ENCODE results near the gene MEX3D. TPM values are rescaled to one million over a fixed set of nuclear protein-coding genes. Genes with fewer than 3 reads are reported as not detected.

MEX3D gene
- total RNA-seq, 1 donor from 2014 or later = 6.4 TPM

DNA sequence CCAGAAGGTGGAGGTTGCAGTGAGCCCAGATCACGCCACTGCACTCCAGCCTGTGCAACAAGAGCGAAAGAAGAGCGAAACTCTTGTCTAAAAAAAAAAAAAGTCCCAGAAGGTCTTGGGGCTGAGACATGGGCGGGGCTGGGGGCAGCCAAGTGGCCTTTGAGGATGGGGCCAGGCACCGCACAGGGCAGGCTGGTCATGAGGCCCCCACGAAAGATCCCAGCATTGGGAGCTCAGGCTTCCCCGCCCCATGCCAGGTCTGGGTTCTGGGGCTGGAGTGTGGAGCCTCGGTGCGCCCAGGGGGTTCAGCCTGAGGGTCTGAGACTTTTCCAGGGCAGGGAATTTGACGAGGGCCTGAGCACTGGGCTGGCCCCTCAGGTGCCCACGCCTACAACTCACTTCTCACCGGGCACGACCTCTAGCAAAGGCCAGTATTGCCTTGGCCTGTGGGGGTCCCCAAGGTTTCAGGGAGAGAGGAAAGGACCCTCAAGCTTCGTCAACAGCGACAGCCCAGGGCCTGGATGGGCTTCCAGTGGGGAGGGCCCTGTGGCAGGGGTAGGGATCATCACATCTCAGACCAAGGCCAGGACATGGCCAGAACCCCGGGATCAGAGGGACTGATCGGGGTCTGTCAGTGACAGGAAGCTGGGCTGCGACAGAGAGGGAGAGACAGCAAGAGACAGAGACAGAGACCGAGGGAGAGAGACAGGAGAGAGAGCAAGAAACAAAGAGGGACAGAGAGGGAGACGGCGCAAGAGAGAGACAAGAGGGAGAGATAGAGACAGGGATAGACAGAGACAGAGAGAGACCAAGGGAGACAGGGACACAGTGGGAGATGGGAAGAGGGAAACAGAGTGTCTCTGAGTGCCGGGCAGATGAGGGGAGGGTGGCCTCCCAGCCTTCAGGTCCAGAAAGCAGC lies 7.5 kb upstream of the MEX3D start:
- Histone ChIP-seq H3K4me3 (no peak overlapping the region), H3K27me3 (ENCODE audit: low read depth) (no peaks in the 10 kb centered on the region), H3K27ac (replicated peaks) (no peak overlapping the region), H3K4me1 (peaks cover 14% of the 10 kb centered on the region), H3K36me3 (peaks cover 38% of the 10 kb centered on the region), H3K9me3 (replicated peaks) (no peaks in the 10 kb centered on the region)
- intact Hi-C loops (cut with micrococcal nuclease) = no loop called here
- no peak for DNase-seq
- TF ChIP-seq, protein P1, sequence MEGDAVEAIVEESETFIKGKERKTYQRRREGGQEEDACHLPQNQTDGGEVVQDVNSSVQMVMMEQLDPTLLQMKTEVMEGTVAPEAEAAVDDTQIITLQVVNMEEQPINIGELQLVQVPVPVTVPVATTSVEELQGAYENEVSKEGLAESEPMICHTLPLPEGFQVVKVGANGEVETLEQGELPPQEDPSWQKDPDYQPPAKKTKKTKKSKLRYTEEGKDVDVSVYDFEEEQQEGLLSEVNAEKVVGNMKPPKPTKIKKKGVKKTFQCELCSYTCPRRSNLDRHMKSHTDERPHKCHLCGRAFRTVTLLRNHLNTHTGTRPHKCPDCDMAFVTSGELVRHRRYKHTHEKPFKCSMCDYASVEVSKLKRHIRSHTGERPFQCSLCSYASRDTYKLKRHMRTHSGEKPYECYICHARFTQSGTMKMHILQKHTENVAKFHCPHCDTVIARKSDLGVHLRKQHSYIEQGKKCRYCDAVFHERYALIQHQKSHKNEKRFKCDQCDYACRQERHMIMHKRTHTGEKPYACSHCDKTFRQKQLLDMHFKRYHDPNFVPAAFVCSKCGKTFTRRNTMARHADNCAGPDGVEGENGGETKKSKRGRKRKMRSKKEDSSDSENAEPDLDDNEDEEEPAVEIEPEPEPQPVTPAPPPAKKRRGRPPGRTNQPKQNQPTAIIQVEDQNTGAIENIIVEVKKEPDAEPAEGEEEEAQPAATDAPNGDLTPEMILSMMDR (IDR thresholded peaks at IDR 0.05; ENCODE audit: borderline replicate concordance) = no peak

- H3K27me3 ChIP-seq (ENCODE audit: low read depth) = no peaks in the 10 kb centered on the region
- H3K36me3 ChIP-seq = peaks cover 28% of the 10 kb centered on the region
- H3K4me1 ChIP-seq = peaks cover 14% of the 10 kb centered on the region
- H3K9me3 ChIP-seq (replicated peaks) = no peaks in the 10 kb centered on the region
- TF ChIP-seq, protein P1 (IDR thresholded peaks at IDR 0.05; ENCODE audit: borderline replicate concordance) = no peak
- intact Hi-C loops (cut with micrococcal nuclease) = no loop called here
- no peak for DNase-seq
- H3K27ac ChIP-seq (replicated peaks) = no peak overlapping the region
- no peak overlapping the region for H3K4me3 ChIP-seq
These were observed 6.4 kb upstream of the MEX3D start for GRCh38 chr19:1574354-1575136.

GRCh38 chr19:1572795-1573194 lies 4.7 kb upstream of the MEX3D start:
- no peak overlapping the region for H3K4me3 ChIP-seq
- intact Hi-C loops (cut with micrococcal nuclease) = no loop called here
- H3K27me3 ChIP-seq (ENCODE audit: low read depth) = no peaks in the 10 kb centered on the region
- TF ChIP-seq, protein P1 (IDR thresholded peaks at IDR 0.05; ENCODE audit: borderline replicate concordance) = no peak
- H3K27ac ChIP-seq (replicated peaks) = no peak overlapping the region
- H3K36me3 ChIP-seq = peaks cover 12% of the 10 kb centered on the region
- peaks cover 15% of the 10 kb centered on the region for H3K4me1 ChIP-seq
- H3K9me3 ChIP-seq (replicated peaks) = no peaks in the 10 kb centered on the region
- no peak for DNase-seq

GRCh38 chr19:1571358-1571757 lies 3.2 kb upstream of the MEX3D start:
- TF ChIP-seq, protein P1 (IDR thresholded peaks at IDR 0.05; ENCODE audit: borderline replicate concordance) = no peak
- H3K9me3 ChIP-seq (replicated peaks) = no peaks in the 10 kb centered on the region
- H3K27ac ChIP-seq (replicated peaks) = no peak overlapping the region
- H3K36me3 ChIP-seq = no peaks in the 10 kb centered on the region
- peaks cover 15% of the 10 kb centered on the region for H3K4me1 ChIP-seq
- H3K27me3 ChIP-seq (ENCODE audit: low read depth) = no peaks in the 10 kb centered on the region
- no peak overlapping the region for H3K4me3 ChIP-seq
- intact Hi-C loops (cut with micrococcal nuclease) = no loop called here
- no peak for DNase-seq

GRCh38 chr19:1570836-1571235 lies 2.7 kb upstream of the MEX3D start:
- Histone ChIP-seq H3K27me3 (ENCODE audit: low read depth) (no peaks in the 10 kb centered on the region), H3K36me3 (no peaks in the 10 kb centered on the region), H3K4me3 (no peak overlapping the region), H3K9me3 (replicated peaks) (no peaks in the 10 kb centered on the region), H3K27ac (replicated peaks) (no peak overlapping the region), H3K4me1 (peaks cover 20% of the 10 kb centered on the region)
- intact Hi-C loops (cut with micrococcal nuclease) = no loop called here
- TF ChIP-seq, protein P1 (IDR thresholded peaks at IDR 0.05; ENCODE audit: borderline replicate concordance) = no peak
- DNase-seq = no peak
